Measurements from ENCODE around the gene MYLIP.

The MYLIP gene

GRCh38 chr6:16153211-16153820 lies 24.4 kb downstream of the MYLIP start:
- no peak for DNase-seq (ENCODE audit: low read depth, low spot score)
- in situ Hi-C loops (cut with HindIII; ENCODE audit: low sequenced_read_pairs): no loop called here
- no peak for TF ChIP-seq CTCF (IDR thresholded peaks at IDR 0.05; ENCODE audit: low read depth, low read length)

GRCh38 chr6:16154904-16155303 lies 26.0 kb downstream of the MYLIP start:
- DNase-seq (ENCODE audit: low read depth, low spot score): peak; percentile 88
- no peak overlapping the region for H3K4me3 ChIP-seq (ENCODE audit: low read depth, low read length)
- in situ Hi-C loops (cut with HindIII; ENCODE audit: low sequenced_read_pairs): no loop called here
- TF ChIP-seq CTCF (IDR thresholded peaks at IDR 0.05; ENCODE audit: low read depth, low read length): no peak

More at GRCh38 chr6:16153211-16153820, 24.4 kb downstream of the MYLIP start:
- H3K4me3 ChIP-seq (ENCODE audit: low read depth, low read length): no peak overlapping the region

- in situ Hi-C loops (cut with HindIII; ENCODE audit: low sequenced_read_pairs): no loop called here
- DNase-seq (ENCODE audit: low read depth, low spot score): no peak
- no peak for TF ChIP-seq CTCF (IDR thresholded peaks at IDR 0.05; ENCODE audit: low read depth, low read length)
- no peak overlapping the region for H3K4me3 ChIP-seq (ENCODE audit: low read depth, low read length)
Observed at GRCh38 chr6:16157492-16157891, 28.6 kb downstream of the MYLIP start.

GRCh38 chr6:16157909-16158308 lies 29.0 kb downstream of the MYLIP start:
- in situ Hi-C loops (cut with HindIII; ENCODE audit: low sequenced_read_pairs): no loop called here

GRCh38 chr6:16158943-16159557 lies 30.2 kb downstream of the MYLIP start:
- no peak for TF ChIP-seq CTCF (IDR thresholded peaks at IDR 0.05; ENCODE audit: low read depth, low read length)
- in situ Hi-C loops (cut with HindIII; ENCODE audit: low sequenced_read_pairs): no loop called here
- no peak overlapping the region for H3K4me3 ChIP-seq (ENCODE audit: low read depth, low read length)
- no peak for DNase-seq (ENCODE audit: low read depth, low spot score)

More at GRCh38 chr6:16157909-16158308, 29.0 kb downstream of the MYLIP start:
- H3K4me3 ChIP-seq (ENCODE audit: low read depth, low read length): no peak overlapping the region
- no peak for TF ChIP-seq CTCF (IDR thresholded peaks at IDR 0.05; ENCODE audit: low read depth, low read length)
- no peak for DNase-seq (ENCODE audit: low read depth, low spot score)

- no peak for DNase-seq (ENCODE audit: low read depth, low spot score)
- TF ChIP-seq CTCF (IDR thresholded peaks at IDR 0.05; ENCODE audit: low read depth, low read length): no peak
- in situ Hi-C loops (cut with HindIII; ENCODE audit: low sequenced_read_pairs): no loop called here
- no peak overlapping the region for H3K4me3 ChIP-seq (ENCODE audit: low read depth, low read length)
Observed at GRCh38 chr6:16160794-16161193, 31.9 kb downstream of the MYLIP start.

Data from astrocyte of the spinal cord (primary cell).